HepG2 (cell line): Measurements from ENCODE around the gene DAO. TPM values are rescaled to one million over a fixed set of nuclear protein-coding genes. Genes with fewer than 3 reads are reported as not detected.

ENCODE experiments used
- ATAC-seq: fragments of 200-7000 bp; cut with Tn5 transposase; 3 replicates; pipeline ENCODE4 v1.9.1; 2020; ENCODE audit warnings: mild to moderate bottlenecking, moderate library complexity
- BruUV-seq: library from RNA; stranded (reverse); fragments of 400-500 nt; replicated peaks from 2 replicates; lab custom pipeline; 2021; lab: Mats Ljungman, UMichigan
- CTCF ChIA-PET: fragments of 300-600 bp; formaldehyde crosslinking; extraction: SDS; loops from one replicate; lab custom pipeline; 2021; ENCODE audit warnings: low total read pairs, inconsistent platforms, low intra/inter-chr PET ratio; lab: Yijun Ruan, JAX
- POLR2A ChIA-PET: fragments of 350-600 bp; sonication (Branson Sonifier 250); formaldehyde crosslinking; loops from one replicate; lab custom pipeline; 2020; ENCODE audit warnings: antibody characterized with exemption, inconsistent platforms; lab: Yijun Ruan, JAX
- DNase-seq: peaks from one replicate; pipeline ENCODE4 v3.0.0-alpha.2; 2015; ENCODE audit warnings: low spot score
- FAIRE-seq: peaks from 3 replicates; lab custom pipeline; 2011; peaks lifted over from hg19 to GRCh38; lab: Jason Lieb, UNC
- H2AFZ ChIP-seq: one replicate; pipeline ENCODE4 v1.6.1; 2011; ENCODE audit warnings: low read length, inconsistent platforms
- H3K27ac ChIP-seq: fragments of 300-600 bp; 3 replicates; pipeline ENCODE4 v1.8.0; 2011; ENCODE audit warnings: mixed run types, mild to moderate bottlenecking, mixed read lengths, low read length, inconsistent platforms; ENCODE audit not compliant: insufficient read depth; ENCODE audit errors: extremely low read length
- H3K27me3 ChIP-seq, 2 experiments: fragments of 200-600 bp in 1 of 2; 2 replicates in 1 of 2; 3 replicates in 1 of 2; pipeline versions ENCODE4 v1.6.0 to v1.8.0; 2011; ENCODE audit warnings: low read length in 2 of 2, mild to moderate bottlenecking in 2 of 2, moderate library complexity in 2 of 2, inconsistent platforms in 1 of 2; ENCODE audit not compliant: insufficient read depth in 2 of 2, control insufficient read depth in 1 of 2
- H3K36me3 ChIP-seq, 2 experiments: fragments of 200-600 bp in 1 of 2; replicated peaks in 1 of 2; 2 replicates in 1 of 2; 3 replicates in 1 of 2; pipeline versions ENCODE4 v1.5.1 to v1.8.0; 2011; ENCODE audit warnings: low read length in 2 of 2, inconsistent platforms in 1 of 2; ENCODE audit not compliant: insufficient read depth in 2 of 2, control insufficient read depth in 1 of 2
- H3K4me1 ChIP-seq: 2 replicates; pipeline ENCODE4 v1.5.1; 2012; ENCODE audit warnings: low read length, inconsistent platforms; ENCODE audit not compliant: insufficient read depth
- H3K4me2 ChIP-seq: 2 replicates; pipeline ENCODE4 v1.6.0; 2011; ENCODE audit warnings: low read depth, low read length, inconsistent platforms
- H3K4me3 ChIP-seq, 3 experiments: fragments of 200-600 bp in 1 of 3; sonication (generic), shearing (Covaris generic) in 1 of 3; replicated peaks in 1 of 3; 2 replicates each; pipeline ENCODE4 v1.5.1; 2011 to 2016; ENCODE audit warnings: low read length in 3 of 3, inconsistent platforms in 2 of 3, low read depth in 2 of 3, mild to moderate bottlenecking in 2 of 3, control low read depth in 1 of 3, mixed read lengths in 1 of 3; ENCODE audit not compliant: insufficient read depth in 1 of 3
- H3K79me2 ChIP-seq: one replicate; pipeline ENCODE4 v1.6.1; 2011; ENCODE audit warnings: low read length, inconsistent platforms; ENCODE audit not compliant: insufficient read depth
- H3K9ac ChIP-seq: 2 replicates; pipeline ENCODE4 v1.6.0; 2011; ENCODE audit warnings: mild to moderate bottlenecking, low read depth, low read length, inconsistent platforms; ENCODE audit not compliant: insufficient read depth
- H3K9me3 ChIP-seq: 2 replicates; pipeline ENCODE4 v1.5.1; 2012; ENCODE audit warnings: mild to moderate bottlenecking, low read length
- H4K20me1 ChIP-seq: 2 replicates; pipeline ENCODE4 v1.6.0; 2011; ENCODE audit warnings: inconsistent platforms, mild to moderate bottlenecking, low read length, moderate library complexity; ENCODE audit not compliant: insufficient read depth
- FOXA1 ChIP-seq, 2 experiments: fragments of 450-650 bp in 1 of 2; sonication (generic) in 1 of 2; formaldehyde crosslinking in 1 of 2; IDR thresholded peaks; 2 replicates each; pipeline versions ENCODE4 v1.4.0 to v1.6.1; 2016 to 2020; ENCODE audit warnings: missing genetic modification reagents in 1 of 2
- PHF20 ChIP-seq: sonication (generic); formaldehyde crosslinking; IDR thresholded peaks from 2 replicates; pipeline ENCODE4 v1.5.0; 2020; ENCODE audit warnings: mild to moderate bottlenecking, missing genetic modification reagents
- REXO4 ChIP-seq: sonication (generic); formaldehyde crosslinking; IDR thresholded peaks from 2 replicates; pipeline ENCODE4 v1.8.0; 2022; ENCODE audit warnings: missing genetic modification reagents, mild to moderate bottlenecking, borderline replicate concordance
- SCMH1 ChIP-seq: sonication (generic); formaldehyde crosslinking; IDR thresholded peaks from 2 replicates; pipeline ENCODE4 v1.9.0; 2021; ENCODE audit warnings: missing genetic modification reagents, mild to moderate bottlenecking, borderline replicate concordance
- ZNF329 ChIP-seq: sonication (generic); formaldehyde crosslinking; IDR thresholded peaks from 2 replicates; pipeline ENCODE4 v1.9.0; 2021; ENCODE audit warnings: low read depth, mild to moderate bottlenecking, missing genetic modification reagents
- WGBS: methylation state at CpG from one replicate; pipeline ENCODE4 v1.1.6; 2017; ENCODE audit warnings: low lambda C conversion rate; 5-methylcytosine and 5-hydroxymethylcytosine counted together
- in situ Hi-C: cut with HindIII; loops from 2 replicates; pipeline ENCODE4 v1.10.0; 2017; ENCODE audit warnings: low pct_unique_long_range_greater_than_20kb; ENCODE audit not compliant: extremely low pct_ligation_motif_present
- intact Hi-C: fragments of 100-400 bp; cut with micrococcal nuclease; formaldehyde crosslinking; loops from one replicate; pipeline ENCODE4 v1.10.0; 2022; ENCODE audit not compliant: unreplicated experiment
- polyA plus RNA-seq, 8 experiments: library from polyadenylated mRNA; depleted of rRNA in 3 of 8; stranded (reverse) in 7 of 8; unstranded in 1 of 8; fragments of >200 nt; fragmentation: Illumina TruSeq in 4 of 8; extraction: Trizol in 4 of 8; gene quantifications; 2 replicates each; pipeline versions ENCODE4 v1.2.1 to v1.2.3, GENCODE V29; 2011 to 2016; ENCODE audit warnings: low read depth in 4 of 8, missing spikeins in 1 of 8, mixed read lengths in 1 of 8; ENCODE audit not compliant: insufficient read depth in 1 of 8
- total RNA-seq, 5 experiments: library from RNA; depleted of rRNA; stranded (reverse); fragments of >200 nt; fragmentation: Illumina TruSeq; extraction: Trizol; gene quantifications; 2 replicates each; pipeline ENCODE4 v1.2.3, GENCODE V29; 2016; ENCODE audit warnings: low read depth in 1 of 5
- TF ChIP-seq, protein P1 (sequence below): sonication (generic); formaldehyde crosslinking; IDR thresholded peaks from 2 replicates; pipeline ENCODE4 v1.5.1; 2020; ENCODE audit warnings: missing genetic modification reagents, mild to moderate bottlenecking, borderline replicate concordance
- TF ChIP-seq, protein P2 (sequence below): sonication (generic); formaldehyde crosslinking; IDR thresholded peaks from 2 replicates; pipeline ENCODE4 v1.4.0; 2020; ENCODE audit warnings: missing genetic modification reagents
- TF ChIP-seq, protein P3 (sequence below): sonication (generic); formaldehyde crosslinking; IDR thresholded peaks from 2 replicates; pipeline ENCODE4 v1.5.0; 2020; ENCODE audit warnings: missing genetic modification reagents

The DAO gene
- total and polyA plus RNA-seq, 2 of the 13 experiments (the other 11 are each of a cell fraction or from before 2014, with no cell fraction given) = 0.34 to 0.82 TPM

DNA sequence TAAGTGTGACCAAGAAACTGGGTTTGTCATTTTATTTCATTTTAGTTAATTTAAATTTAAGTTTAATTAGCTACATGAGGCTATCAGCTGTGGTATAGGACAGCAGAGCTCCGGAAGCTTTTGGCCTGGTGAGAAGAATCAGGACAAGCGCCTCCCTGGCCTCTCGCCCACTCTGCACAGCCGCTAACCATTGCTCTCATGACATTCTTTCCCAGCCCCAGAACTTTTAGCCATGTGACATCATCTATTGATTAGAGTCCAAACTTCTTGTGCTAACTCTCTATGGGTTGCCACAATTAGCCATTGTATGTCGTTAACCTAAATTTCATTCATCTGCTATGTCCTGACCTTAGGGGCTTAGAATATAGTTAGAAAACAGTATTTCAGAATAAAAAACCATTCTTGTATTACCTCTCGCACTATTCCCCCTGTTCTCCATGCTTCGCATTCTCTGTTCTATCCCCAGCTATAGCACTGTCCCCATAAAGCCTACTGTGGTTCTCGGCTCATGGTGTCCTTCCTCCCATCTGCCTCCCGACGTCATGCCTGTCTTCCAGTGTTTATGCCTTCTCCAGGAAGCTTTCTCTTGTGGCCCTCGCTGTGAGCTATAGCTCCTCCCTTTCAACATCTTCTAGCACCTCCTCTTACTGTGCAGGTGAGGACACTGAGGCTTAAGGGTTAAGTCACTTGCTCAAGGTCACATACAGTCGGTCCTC is 46.0 kb upstream of the DAO start:
- Histone ChIP-seq H3K4me3 (no peak overlapping the region), H3K79me2 (no peaks in the 10 kb centered on the region), H3K9ac (no peak overlapping the region), H3K27me3 (no peaks in the 10 kb centered on the region), H3K9me3 (no peaks in the 10 kb centered on the region)
- ChIA-PET POLR2A (no interaction called here), CTCF (no interaction called here)
- FAIRE-seq = no peak
- in situ Hi-C loops = no loop called here
- 96% methylated on average over 12 of the region's 12 CpGs for WGBS
- BruUV-seq = no TSS peak
- no peak for DNase-seq
- ATAC-seq = no peak
- TF ChIP-seq, protein P1, sequence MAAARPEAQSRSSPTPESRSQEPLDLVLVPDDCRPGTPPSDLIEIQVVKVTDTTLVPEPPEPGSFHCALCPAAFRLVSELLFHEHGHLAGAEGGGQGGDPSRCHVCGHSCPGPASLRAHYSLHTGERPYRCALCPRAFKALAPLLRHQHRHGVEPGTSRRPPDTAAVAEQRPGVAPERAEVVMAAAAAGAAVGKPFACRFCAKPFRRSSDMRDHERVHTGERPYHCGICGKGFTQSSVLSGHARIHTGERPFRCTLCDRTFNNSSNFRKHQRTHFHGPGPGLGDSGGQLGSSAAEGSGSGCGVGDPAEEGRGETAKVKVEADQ (CRISPR knock-in tag) = no peak
- no peak for TF ChIP-seq FOXA1 (IDR thresholded peaks at IDR 0.05)
- no peak for TF ChIP-seq FOXA1 (CRISPR knock-in tag; IDR thresholded peaks at IDR 0.05)
- no peak for TF ChIP-seq REXO4 (CRISPR knock-in tag)
- no peak for TF ChIP-seq PHF20
- TF ChIP-seq, protein P2, sequence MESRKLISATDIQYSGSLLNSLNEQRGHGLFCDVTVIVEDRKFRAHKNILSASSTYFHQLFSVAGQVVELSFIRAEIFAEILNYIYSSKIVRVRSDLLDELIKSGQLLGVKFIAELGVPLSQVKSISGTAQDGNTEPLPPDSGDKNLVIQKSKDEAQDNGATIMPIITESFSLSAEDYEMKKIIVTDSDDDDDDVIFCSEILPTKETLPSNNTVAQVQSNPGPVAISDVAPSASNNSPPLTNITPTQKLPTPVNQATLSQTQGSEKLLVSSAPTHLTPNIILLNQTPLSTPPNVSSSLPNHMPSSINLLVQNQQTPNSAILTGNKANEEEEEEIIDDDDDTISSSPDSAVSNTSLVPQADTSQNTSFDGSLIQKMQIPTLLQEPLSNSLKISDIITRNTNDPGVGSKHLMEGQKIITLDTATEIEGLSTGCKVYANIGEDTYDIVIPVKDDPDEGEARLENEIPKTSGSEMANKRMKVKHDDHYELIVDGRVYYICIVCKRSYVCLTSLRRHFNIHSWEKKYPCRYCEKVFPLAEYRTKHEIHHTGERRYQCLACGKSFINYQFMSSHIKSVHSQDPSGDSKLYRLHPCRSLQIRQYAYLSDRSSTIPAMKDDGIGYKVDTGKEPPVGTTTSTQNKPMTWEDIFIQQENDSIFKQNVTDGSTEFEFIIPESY (CRISPR knock-in tag) = peak; percentile 90
- no peak for TF ChIP-seq ZNF329 (CRISPR knock-in tag)
- TF ChIP-seq, protein P3, sequence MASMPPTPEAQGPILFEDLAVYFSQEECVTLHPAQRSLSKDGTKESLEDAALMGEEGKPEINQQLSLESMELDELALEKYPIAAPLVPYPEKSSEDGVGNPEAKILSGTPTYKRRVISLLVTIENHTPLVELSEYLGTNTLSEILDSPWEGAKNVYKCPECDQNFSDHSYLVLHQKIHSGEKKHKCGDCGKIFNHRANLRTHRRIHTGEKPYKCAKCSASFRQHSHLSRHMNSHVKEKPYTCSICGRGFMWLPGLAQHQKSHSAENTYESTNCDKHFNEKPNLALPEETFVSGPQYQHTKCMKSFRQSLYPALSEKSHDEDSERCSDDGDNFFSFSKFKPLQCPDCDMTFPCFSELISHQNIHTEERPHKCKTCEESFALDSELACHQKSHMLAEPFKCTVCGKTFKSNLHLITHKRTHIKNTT = no peak
- TF ChIP-seq SCMH1 (CRISPR knock-in tag) = no peak
- TF ChIP-seq, all 625 proteins: peak for 1
- H4K20me1 ChIP-seq = no peaks in the 10 kb centered on the region
- intact Hi-C loops = no loop called here
- H3K27ac ChIP-seq = no peak overlapping the region
- no peak overlapping the region for H2AFZ ChIP-seq
- H3K4me2 ChIP-seq = no peak overlapping the region
- H3K4me1 ChIP-seq = peaks cover 18% of the 10 kb centered on the region
- peaks cover 7 to 27% of the 10 kb centered on the region in 2 experiments; a peak in 4 of 5 replicates for H3K36me3 ChIP-seq
